Nephron progenitor cell (in vitro differentiated cells): Measurements from ENCODE around the gene DAZAP1.

Experiments used
- DNase-seq: peaks from one replicate; pipeline ENCODE4 v3.0.0; 2021
- H3K27ac Mint-ChIP-seq: 2 replicates; pipeline ENCODE4 v1.8.0; 2021; ENCODE audit warnings: mild to moderate bottlenecking, moderate library complexity, mixed read lengths
- H3K27me3 Mint-ChIP-seq: 2 replicates; pipeline ENCODE4 v1.8.0; 2021; ENCODE audit warnings: mild to moderate bottlenecking, low read depth, mixed read lengths; ENCODE audit not compliant: poor library complexity
- H3K36me3 Mint-ChIP-seq: 2 replicates; pipeline ENCODE4 v1.8.0; 2021; ENCODE audit warnings: low read depth, mixed read lengths
- H3K4me1 Mint-ChIP-seq: 2 replicates; pipeline ENCODE4 v1.8.0; 2021; ENCODE audit warnings: mixed read lengths
- H3K4me3 Mint-ChIP-seq: 2 replicates; pipeline ENCODE4 v1.8.0; 2021; ENCODE audit warnings: mild to moderate bottlenecking, moderate library complexity, mixed read lengths
- H3K9me3 Mint-ChIP-seq: 2 replicates; pipeline ENCODE4 v1.8.0; 2021; ENCODE audit warnings: mild to moderate bottlenecking, moderate library complexity, mixed read lengths
- CTCF ChIP-seq: fragments of 200-600 bp; sonication (generic); IDR thresholded peaks from 2 replicates; pipeline ENCODE4 v1.5.0; 2021; ENCODE audit warnings: antibody characterized with exemption

Gene DAZAP1

DNA sequence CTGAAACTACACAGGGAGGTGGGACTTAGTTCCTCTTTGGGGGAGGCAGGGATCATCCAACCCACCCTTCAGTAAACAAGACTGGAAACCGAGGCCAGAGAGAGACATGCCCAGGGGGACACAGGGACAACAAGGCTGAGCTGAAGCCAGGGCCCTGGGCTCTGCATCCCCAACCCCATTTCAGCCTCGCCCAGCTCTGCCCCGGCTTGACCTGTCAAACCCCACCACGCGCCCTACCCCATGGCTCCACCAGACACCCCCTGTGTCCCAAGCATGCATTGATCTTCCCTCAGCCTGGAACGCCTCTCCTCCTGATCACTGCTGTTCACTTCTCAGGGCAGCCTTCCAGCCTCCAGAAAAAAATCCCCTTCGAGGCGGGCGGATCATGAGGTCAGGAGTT is 40.6 kb downstream of the DAZAP1 start:
- DNase-seq: no peak
- Mint-ChIP-seq H3K4me1 (peaks cover 5% of the 10 kb centered on the region), H3K27ac (no peak overlapping the region), H3K27me3 (peaks cover 85% of the 10 kb centered on the region), H3K9me3 (no peaks in the 10 kb centered on the region), H3K36me3 (peaks cover under 1% of the 10 kb centered on the region), H3K4me3 (no peak overlapping the region)
- TF ChIP-seq CTCF: no peak

GRCh38 chr19:1449467-1450442 is 42.4 kb downstream of the DAZAP1 start, which contains the start of gene APC2:
Gene APC2 (plus strand): TSS chr19:1450121. CDS start chr19:1453002, 2,881 bp downstream.
- Mint-ChIP-seq H3K27ac (no peak within 1 kb of the TSS), H3K4me3 (peak within 1 kb of the TSS; percentile 47), H3K36me3 (no peaks in the 10 kb centered on the region), H3K4me1 (peaks cover 10% of the 10 kb centered on the region), H3K9me3 (peaks cover 4% of the 10 kb centered on the region), H3K27me3 (peaks cover 90% of the 10 kb centered on the region)
- DNase-seq: peak; percentile 77
- TF ChIP-seq CTCF: no peak

DNA sequence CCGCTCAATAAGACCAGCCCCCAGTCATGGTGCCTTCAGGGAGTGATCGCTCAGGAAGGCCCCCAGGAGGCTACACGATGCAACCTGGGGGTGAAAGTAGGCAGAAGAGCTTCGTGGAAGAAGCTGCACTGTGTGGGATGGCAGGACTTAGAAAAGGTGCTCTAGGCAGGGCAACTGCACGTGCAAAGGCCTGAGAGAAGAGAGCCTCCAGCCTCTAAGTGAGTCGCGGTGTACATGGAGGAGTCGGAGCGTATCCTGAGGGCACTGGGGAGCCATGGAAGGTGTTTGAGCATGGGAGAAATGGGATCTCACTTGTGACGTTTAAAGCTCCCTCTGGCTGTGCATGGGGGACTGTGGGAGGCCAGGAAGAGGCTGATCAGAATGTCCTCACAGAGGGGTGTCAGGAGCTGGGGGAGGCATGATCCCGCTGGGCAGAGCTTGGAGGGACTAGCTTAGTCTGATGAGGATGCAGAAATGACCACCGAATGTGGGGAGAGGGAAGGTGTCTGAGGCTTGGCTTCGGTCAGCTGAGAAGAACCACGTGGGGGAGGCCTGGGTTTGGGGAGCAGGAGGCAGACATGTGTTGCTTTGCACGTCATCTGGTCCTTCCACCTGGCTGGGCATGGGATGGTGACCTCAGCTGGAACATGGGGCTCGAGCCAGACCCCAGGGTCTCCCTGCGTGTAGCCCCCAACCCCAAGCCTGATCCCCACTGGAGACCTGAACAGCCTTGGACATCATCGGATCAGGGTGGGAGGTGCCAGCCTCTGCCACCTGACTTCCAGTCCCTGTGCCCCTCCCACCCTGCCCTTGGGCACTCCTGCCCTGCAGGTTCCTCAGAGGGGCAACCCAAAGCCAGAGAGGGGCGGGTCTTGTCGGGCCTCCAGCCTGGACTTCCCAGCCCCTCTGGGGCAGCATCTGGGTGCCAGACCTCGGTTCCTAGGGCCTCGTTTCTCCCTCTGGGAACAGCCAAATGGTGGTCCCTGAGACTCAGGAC is 43.6 kb downstream of the DAZAP1 start:
- no peak overlapping the region for H3K27ac Mint-ChIP-seq
- no peaks in the 10 kb centered on the region for H3K36me3 Mint-ChIP-seq
- H3K4me1 Mint-ChIP-seq: peaks cover 10% of the 10 kb centered on the region
- H3K9me3 Mint-ChIP-seq: peaks cover 4% of the 10 kb centered on the region
- H3K27me3 Mint-ChIP-seq: peaks cover 94% of the 10 kb centered on the region
- TF ChIP-seq CTCF: no peak
- peak overlapping the region; percentile 47 for H3K4me3 Mint-ChIP-seq
- no peak for DNase-seq

DNA sequence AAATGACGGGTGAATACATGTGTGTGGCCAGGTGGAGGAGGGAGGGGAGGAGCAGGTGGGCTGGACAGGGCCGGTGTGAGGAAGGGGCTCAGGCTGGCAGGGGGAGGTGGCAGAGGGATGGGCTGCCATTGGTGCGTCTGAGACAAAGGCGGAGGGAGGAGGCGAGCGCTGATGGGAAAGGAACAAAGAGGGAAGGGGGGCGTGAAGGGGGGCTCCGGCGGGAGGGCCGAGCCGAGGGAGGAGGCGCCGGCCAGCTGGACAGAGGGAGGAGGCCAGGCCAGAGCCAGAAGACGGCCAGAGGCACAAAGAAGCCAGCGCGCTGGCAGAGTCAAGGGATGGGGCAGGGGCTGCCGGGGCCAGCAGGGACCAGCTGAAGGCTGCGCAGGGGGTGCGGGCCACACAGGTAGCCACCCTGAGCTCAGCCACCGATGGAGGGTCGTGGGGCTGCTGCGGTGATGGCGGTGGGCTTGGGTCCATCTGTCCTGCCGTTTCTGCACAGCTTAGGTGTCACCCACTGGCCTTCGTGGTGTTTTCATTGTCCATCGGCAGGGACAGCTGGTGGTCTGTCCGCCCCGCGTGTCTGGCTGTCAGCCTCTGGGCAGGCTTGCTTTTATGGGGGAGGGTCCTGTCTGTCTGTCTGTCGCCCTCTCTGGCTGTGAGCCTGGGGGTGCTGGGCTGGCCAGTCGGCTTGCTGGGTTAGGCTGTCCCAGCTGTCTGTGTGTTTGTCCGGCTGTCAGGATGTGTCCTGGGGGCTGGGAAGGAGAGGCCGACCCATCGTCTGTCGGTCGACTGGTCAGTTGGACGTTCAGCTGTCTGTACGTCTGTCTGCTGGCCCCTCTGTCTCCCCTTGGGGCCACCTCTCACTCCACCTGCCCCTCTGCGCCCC is 44.8 kb downstream of the DAZAP1 start:
- no peak overlapping the region for H3K27ac Mint-ChIP-seq
- H3K27me3 Mint-ChIP-seq: peaks cover 93% of the 10 kb centered on the region
- no peak for TF ChIP-seq CTCF
- no peak overlapping the region for H3K4me3 Mint-ChIP-seq
- H3K4me1 Mint-ChIP-seq: peaks cover 10% of the 10 kb centered on the region
- peak; percentile 32 for DNase-seq
- H3K9me3 Mint-ChIP-seq: peaks cover 4% of the 10 kb centered on the region
- no peaks in the 10 kb centered on the region for H3K36me3 Mint-ChIP-seq
